Chondrocyte (in vitro differentiated cells): Measurements from ENCODE around the gene PPIA. TPM values are rescaled to one million over a fixed set of nuclear protein-coding genes. Genes with fewer than 3 reads are reported as not detected.

Experiments
- DNase-seq: peaks from one replicate; pipeline ENCODE4 v3.0.0; 2021; ENCODE audit warnings: mixed read lengths, low spot score
- H3K27ac Mint-ChIP-seq: one replicate; pipeline ENCODE4 v1.8.0; 2021; ENCODE audit warnings: mild to moderate bottlenecking, moderate library complexity, mixed read lengths; ENCODE audit not compliant: unreplicated experiment
- H3K27me3 Mint-ChIP-seq: 2 replicates; pipeline ENCODE4 v1.8.0; 2021; ENCODE audit warnings: low read depth, mixed read lengths
- H3K36me3 Mint-ChIP-seq: 2 replicates; pipeline ENCODE4 v1.8.0; 2021; ENCODE audit warnings: low read depth, mixed read lengths
- H3K4me1 Mint-ChIP-seq: 2 replicates; pipeline ENCODE4 v1.8.0; 2021; ENCODE audit warnings: low read depth, mild to moderate bottlenecking, mixed read lengths
- H3K4me3 Mint-ChIP-seq: one replicate; pipeline ENCODE4 v1.8.0; 2021; ENCODE audit warnings: mild to moderate bottlenecking, moderate library complexity, mixed read lengths; ENCODE audit not compliant: unreplicated experiment
- H3K9me3 Mint-ChIP-seq: 2 replicates; pipeline ENCODE4 v1.8.0; 2021; ENCODE audit warnings: low read depth, mixed read lengths
- total RNA-seq: library from RNA; stranded (reverse); gene quantifications from 3 replicates; pipeline ENCODE4 v1.2.1, GENCODE V29; 2021
- TF ChIP-seq, protein P1 (sequence below): fragments of 200-600 bp; sonication (generic); IDR thresholded peaks from 2 replicates; pipeline ENCODE4 v1.5.0; 2021; ENCODE audit warnings: antibody characterized with exemption, mild to moderate bottlenecking, moderate library complexity

Gene PPIA
- total RNA-seq, 1 donor from 2014 or later = 1,479 TPM

DNA sequence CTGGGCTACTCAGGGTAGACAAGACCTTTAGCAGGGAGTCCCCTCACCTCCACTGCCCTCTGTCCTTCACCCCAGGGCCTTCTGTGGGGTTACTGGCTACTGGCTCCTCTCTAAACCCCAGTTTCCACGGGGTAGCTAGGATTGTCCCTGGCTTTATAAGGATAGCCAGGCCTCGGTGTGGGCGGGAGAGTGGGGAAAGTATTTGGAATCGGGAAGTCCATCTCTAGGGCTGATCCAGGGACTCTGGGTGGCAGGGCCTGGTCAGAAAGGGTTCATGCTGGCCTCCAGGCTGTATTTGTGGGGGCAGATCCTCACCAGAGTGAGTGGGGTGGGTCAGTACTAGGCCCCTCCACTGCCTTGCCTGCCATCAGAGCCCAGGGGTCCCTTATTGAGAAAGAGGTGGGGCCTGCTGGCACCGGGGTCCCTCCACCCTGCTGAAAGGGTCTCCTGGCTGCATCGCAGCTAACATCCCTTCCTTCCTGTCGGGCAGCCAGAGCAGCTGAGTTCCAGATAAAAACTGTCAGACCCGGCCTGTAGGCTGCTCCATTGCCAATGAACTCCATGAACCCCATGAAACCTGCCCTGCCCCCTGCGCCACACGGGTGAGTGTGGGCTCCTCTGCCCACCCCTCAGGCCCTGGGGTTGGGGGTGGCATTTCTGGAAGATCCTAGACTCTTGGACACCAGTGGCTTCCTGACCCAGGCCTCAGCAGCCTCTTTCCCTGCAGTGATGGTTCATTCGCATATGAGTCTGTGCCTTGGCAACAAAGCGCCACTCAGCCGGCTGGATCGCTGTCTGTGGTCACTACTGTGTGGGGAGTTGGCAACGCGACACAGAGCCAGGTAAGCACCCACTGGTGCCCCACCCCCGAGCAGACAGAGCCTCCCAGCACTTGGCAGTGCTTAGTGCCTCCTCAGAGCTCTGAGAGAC lies 40.5 kb upstream of the PPIA start:
- H3K4me1 Mint-ChIP-seq = peaks cover 16% of the 10 kb centered on the region
- H3K36me3 Mint-ChIP-seq = peaks cover 5% of the 10 kb centered on the region
- TF ChIP-seq, protein P1, sequence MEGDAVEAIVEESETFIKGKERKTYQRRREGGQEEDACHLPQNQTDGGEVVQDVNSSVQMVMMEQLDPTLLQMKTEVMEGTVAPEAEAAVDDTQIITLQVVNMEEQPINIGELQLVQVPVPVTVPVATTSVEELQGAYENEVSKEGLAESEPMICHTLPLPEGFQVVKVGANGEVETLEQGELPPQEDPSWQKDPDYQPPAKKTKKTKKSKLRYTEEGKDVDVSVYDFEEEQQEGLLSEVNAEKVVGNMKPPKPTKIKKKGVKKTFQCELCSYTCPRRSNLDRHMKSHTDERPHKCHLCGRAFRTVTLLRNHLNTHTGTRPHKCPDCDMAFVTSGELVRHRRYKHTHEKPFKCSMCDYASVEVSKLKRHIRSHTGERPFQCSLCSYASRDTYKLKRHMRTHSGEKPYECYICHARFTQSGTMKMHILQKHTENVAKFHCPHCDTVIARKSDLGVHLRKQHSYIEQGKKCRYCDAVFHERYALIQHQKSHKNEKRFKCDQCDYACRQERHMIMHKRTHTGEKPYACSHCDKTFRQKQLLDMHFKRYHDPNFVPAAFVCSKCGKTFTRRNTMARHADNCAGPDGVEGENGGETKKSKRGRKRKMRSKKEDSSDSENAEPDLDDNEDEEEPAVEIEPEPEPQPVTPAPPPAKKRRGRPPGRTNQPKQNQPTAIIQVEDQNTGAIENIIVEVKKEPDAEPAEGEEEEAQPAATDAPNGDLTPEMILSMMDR = no peak
- H3K27me3 Mint-ChIP-seq = no peaks in the 10 kb centered on the region
- peak; percentile 86 for DNase-seq
- no peak overlapping the region for H3K4me3 Mint-ChIP-seq
- peak overlapping the region; percentile 27 for H3K27ac Mint-ChIP-seq
- no peaks in the 10 kb centered on the region for H3K9me3 Mint-ChIP-seq

DNA sequence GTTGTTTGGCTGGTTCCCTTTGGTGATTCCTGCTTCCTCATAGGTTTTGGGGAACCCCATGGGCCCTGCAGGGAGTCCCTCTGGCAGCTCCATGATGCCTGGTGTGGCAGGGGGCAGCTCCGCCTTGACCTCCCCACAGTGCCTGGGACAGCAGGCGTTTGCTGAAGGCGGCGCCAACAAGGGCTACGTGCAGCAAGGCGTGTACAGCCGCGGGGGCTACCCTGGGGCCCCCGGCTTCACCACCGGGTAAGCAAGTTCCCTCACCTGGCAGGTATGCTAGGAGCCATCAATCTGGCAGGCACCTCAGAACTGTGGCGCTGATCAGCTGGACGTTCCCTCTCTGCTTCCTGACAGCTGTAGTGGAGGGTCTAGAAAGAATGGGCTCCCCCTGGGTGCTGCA lies 39.6 kb upstream of the PPIA start:
- H3K36me3 Mint-ChIP-seq = peaks cover 9% of the 10 kb centered on the region
- peak; percentile 81 for DNase-seq
- TF ChIP-seq, protein P1 = no peak
- H3K9me3 Mint-ChIP-seq = no peaks in the 10 kb centered on the region
- no peak overlapping the region for H3K4me3 Mint-ChIP-seq
- H3K27ac Mint-ChIP-seq = no peak overlapping the region
- H3K27me3 Mint-ChIP-seq = no peaks in the 10 kb centered on the region
- peaks cover 11% of the 10 kb centered on the region for H3K4me1 Mint-ChIP-seq

DNA sequence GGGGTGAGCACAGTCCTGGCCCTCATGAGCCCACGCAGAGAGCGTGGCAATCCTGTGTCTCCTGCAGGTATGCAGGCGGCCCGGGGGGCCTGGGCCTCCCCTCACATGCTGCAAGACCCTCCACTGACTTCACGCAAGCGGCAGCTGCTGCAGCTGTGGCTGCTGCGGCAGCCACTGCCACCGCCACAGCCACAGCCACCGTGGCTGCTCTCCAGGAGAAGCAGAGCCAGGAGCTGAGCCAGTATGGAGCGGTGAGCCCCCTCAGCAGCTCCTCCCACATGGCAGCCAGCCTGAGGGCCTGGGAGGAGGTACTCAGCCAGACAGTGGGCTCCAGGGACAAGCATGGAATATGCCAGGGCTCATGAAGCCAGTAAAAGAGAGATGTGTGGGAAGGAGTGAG lies 39.2 kb upstream of the PPIA start:
- no peaks in the 10 kb centered on the region for H3K27me3 Mint-ChIP-seq
- H3K4me1 Mint-ChIP-seq = peaks cover 10% of the 10 kb centered on the region
- TF ChIP-seq, protein P1 = no peak
- H3K27ac Mint-ChIP-seq = no peak overlapping the region
- no peaks in the 10 kb centered on the region for H3K9me3 Mint-ChIP-seq
- peak; percentile 60 for DNase-seq
- peaks cover 12% of the 10 kb centered on the region for H3K36me3 Mint-ChIP-seq
- H3K4me3 Mint-ChIP-seq = no peak overlapping the region

DNA sequence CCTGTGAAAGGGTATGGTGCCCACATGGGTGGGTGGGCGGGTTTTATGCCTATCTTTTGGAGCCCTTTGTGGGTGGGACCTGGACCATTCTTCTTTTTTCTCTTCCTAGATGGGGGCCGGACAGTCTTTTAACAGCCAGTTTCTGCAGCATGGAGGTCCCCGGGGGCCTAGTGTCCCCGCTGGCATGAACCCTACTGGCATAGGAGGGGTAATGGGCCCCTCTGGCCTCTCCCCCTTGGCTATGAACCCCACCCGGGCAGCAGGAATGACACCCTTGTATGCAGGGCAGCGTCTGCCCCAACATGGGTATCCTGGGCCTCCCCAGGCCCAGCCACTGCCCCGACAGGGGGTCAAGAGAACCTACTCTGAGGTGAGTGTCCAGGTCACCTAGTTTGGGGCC lies 38.7 kb upstream of the PPIA start:
- Mint-ChIP-seq H3K27ac (no peak overlapping the region), H3K36me3 (peaks cover 13% of the 10 kb centered on the region), H3K4me3 (no peak overlapping the region), H3K27me3 (no peaks in the 10 kb centered on the region), H3K9me3 (no peaks in the 10 kb centered on the region), H3K4me1 (peaks cover 6% of the 10 kb centered on the region)
- TF ChIP-seq, protein P1 = no peak
- no peak for DNase-seq

DNA sequence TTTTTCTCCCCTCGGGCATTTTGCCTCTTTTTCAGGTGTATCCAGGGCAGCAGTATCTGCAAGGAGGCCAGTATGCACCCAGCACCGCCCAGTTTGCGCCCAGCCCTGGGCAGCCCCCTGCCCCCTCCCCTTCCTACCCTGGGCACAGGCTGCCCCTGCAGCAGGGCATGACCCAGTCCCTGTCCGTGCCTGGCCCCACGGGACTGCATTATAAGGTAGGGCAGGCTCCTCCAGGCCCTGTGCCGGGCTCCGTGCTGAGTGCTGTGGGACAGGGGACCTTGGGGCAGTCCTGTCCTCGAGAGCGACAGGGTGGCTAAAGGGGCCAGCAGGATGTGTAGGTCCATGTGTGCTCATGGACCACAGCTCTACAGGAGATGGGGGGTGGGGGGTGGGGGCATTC lies 37.2 kb upstream of the PPIA start:
- peaks cover 20% of the 10 kb centered on the region for H3K36me3 Mint-ChIP-seq
- H3K9me3 Mint-ChIP-seq = no peaks in the 10 kb centered on the region
- no peak overlapping the region for H3K27ac Mint-ChIP-seq
- TF ChIP-seq, protein P1 = no peak
- H3K4me3 Mint-ChIP-seq = no peak overlapping the region
- H3K27me3 Mint-ChIP-seq = no peaks in the 10 kb centered on the region
- peak; percentile 77 for DNase-seq
- peaks cover 6% of the 10 kb centered on the region for H3K4me1 Mint-ChIP-seq
